BLaER1 (cell line): Measurements from ENCODE around the gene B9D2.
A peak's percentile ranks its signal among the peaks of the same experiment; 100 is the strongest.

Source experiments
- H3K27ac ChIP-seq: shearing (Covaris generic); formaldehyde crosslinking; 2 replicates; pipeline ENCODE4 v1.8.1; 2022
- H3K27me3 ChIP-seq: shearing (Covaris generic); formaldehyde crosslinking; 2 replicates; pipeline ENCODE4 v1.8.1; 2022
- H3K36me3 ChIP-seq: shearing (Covaris generic); formaldehyde crosslinking; 2 replicates; pipeline ENCODE4 v1.8.1; 2022
- H3K4me1 ChIP-seq: shearing (Covaris generic); formaldehyde crosslinking; 2 replicates; pipeline ENCODE4 v1.8.1; 2022
- H3K4me2 ChIP-seq: shearing (Covaris generic); formaldehyde crosslinking; 2 replicates; pipeline ENCODE4 v1.8.1; 2022
- H3K4me3 ChIP-seq: shearing (Covaris generic); formaldehyde crosslinking; 2 replicates; pipeline ENCODE4 v1.8.1; 2022
- H3K9ac ChIP-seq: shearing (Covaris generic); formaldehyde crosslinking; 2 replicates; pipeline ENCODE4 v1.8.1; 2022
- H3K9me3 ChIP-seq: shearing (Covaris generic); formaldehyde crosslinking; 2 replicates; pipeline ENCODE4 v1.8.1; 2022
- H4K20me1 ChIP-seq: shearing (Covaris generic); formaldehyde crosslinking; 2 replicates; pipeline ENCODE4 v1.8.1; 2022
- Cebpa-rat ChIP-seq: shearing (Covaris generic); IDR thresholded peaks from 2 replicates; pipeline ENCODE4 v1.8.1; 2022

The B9D2 gene

DNA sequence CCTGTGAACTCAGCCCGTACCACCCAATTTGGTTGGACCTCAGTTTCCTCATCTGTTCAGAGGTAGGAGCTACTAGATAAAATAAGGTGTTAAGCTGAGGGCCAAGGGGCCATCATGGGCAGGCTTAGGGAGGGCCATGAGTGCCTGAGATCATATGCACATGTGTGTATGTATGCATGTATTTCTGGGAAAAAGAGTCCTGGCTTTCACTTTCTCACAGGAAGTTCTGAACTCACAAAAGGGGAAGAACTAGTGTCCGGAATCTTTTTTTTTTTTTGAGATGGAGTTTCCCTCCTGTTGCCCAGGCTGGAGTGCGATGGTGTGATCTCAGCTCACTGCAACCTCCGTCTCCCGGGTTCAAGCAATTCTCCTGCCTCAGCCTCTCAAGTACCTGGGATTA lies 29.2 kb downstream of the B9D2 start:
- no peaks in the 10 kb centered on the region for H3K27me3 ChIP-seq
- H3K27ac ChIP-seq: no peak overlapping the region
- no peak overlapping the region for H3K4me3 ChIP-seq
- peaks cover 18% of the 10 kb centered on the region for H3K4me1 ChIP-seq
- peak overlapping the region; percentile 34; the same call in 1 of the 2 replicates for H3K9ac ChIP-seq
- peaks cover 97% of the 10 kb centered on the region for H3K36me3 ChIP-seq
- no peaks in the 10 kb centered on the region for H3K9me3 ChIP-seq
- H3K4me2 ChIP-seq: peak overlapping the region; percentile 39; the same call in 1 of the 2 replicates
- H4K20me1 ChIP-seq: peaks cover 16% of the 10 kb centered on the region; the same call in 1 of the 2 replicates
- TF ChIP-seq Cebpa-rat: no peak

DNA sequence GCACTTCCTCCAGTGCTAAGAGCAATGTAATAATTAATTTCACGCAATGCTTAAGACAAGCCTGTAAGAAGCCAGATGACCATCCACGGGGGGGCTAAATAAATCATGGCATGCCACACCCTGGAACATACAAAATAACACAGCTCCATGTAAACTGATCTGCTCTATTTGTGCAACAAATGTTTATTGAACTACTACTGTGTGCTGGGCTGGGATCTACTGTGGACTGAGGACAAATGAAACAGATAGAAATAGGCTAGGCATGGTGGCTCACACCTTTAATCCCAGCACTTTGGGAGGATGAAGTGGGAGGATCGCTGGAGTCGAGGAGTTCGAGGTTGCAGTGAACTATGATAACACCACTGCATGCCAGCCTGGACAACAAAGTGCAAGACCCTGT lies 31.5 kb downstream of the B9D2 start:
- H3K36me3 ChIP-seq: peaks cover 76% of the 10 kb centered on the region

DNA sequence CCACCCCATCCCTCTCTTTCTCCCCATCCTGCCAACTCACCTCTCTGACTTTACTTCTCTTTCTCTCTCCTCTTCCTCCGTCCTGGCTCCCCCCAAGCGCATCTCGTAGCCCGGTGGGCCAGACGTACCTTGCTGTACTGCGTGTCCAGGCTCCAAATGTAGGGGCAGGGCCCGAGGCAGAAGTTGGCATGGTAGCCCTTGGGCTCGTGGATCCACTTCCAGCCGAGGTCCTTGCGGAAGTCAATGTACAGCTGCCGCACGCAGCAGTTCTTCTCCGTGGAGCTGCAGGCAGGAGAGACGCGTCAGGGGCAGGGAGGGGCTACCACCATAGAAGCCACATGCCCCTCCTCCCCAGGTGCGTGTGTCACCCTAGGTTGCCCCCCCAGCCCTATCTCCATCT lies 31.9 kb downstream of the B9D2 start:
- peaks cover 71% of the 10 kb centered on the region for H3K36me3 ChIP-seq
- no peak overlapping the region for H3K4me3 ChIP-seq

More for the DNA sequence above, 31.5 kb downstream of the B9D2 start:
- no peaks in the 10 kb centered on the region for H3K9me3 ChIP-seq
- H3K9ac ChIP-seq: no peak overlapping the region
- peaks cover 38% of the 10 kb centered on the region for H4K20me1 ChIP-seq
- no peak for TF ChIP-seq Cebpa-rat
- H3K4me1 ChIP-seq: peaks cover 41% of the 10 kb centered on the region
- H3K4me3 ChIP-seq: no peak overlapping the region
- no peaks in the 10 kb centered on the region for H3K27me3 ChIP-seq
- H3K4me2 ChIP-seq: no peak overlapping the region
- no peak overlapping the region for H3K27ac ChIP-seq

DNA sequence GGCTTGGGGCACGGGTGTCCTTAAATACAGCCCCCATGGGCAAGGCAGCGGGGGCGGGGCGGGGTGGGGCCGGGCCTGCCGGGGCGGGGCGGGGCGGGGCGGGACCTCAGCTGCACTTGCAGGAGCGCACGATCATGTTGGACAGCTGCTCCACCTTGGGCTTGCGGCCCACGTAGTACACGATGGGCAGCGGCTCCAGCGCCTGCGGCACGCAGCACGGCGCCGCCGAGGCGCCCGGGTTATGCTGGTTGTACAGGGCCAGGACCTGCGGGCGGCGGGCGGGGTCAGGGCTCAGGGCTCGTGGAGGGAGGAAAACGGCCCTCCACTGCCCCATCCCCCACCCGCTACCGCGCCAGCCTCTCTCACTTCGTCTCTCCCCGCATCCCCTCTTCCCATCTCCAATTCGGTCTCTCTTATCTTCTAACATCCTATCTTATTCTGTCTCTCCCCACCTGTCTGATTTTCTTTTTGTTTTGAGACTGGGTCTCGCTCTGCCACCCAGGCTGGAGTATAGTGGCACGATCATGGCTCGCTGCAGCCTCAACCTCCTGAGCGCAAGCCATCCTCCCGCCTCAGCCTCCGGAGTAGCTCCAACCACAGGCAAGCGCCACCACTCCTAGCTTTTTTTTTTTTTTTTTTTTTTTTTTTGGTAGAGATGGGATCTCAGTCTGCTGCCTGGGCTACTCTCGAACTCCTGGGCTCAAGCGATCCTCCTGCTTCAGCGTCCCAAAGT lies 32.8 kb downstream of the B9D2 start:
- no peak overlapping the region for H3K9ac ChIP-seq
- no peak overlapping the region for H3K4me3 ChIP-seq
- no peaks in the 10 kb centered on the region for H3K27me3 ChIP-seq
- no peaks in the 10 kb centered on the region for H3K9me3 ChIP-seq
- H3K27ac ChIP-seq: no peak overlapping the region
- peaks cover 55% of the 10 kb centered on the region for H3K4me1 ChIP-seq
- no peak overlapping the region for H3K4me2 ChIP-seq
- peaks cover 62% of the 10 kb centered on the region for H3K36me3 ChIP-seq
- TF ChIP-seq Cebpa-rat: no peak
- peaks cover 52% of the 10 kb centered on the region for H4K20me1 ChIP-seq

More for the DNA sequence above, 31.9 kb downstream of the B9D2 start:
- Histone ChIP-seq H4K20me1 (peaks cover 43% of the 10 kb centered on the region), H3K4me1 (peaks cover 46% of the 10 kb centered on the region), H3K9me3 (no peaks in the 10 kb centered on the region), H3K27ac (no peak overlapping the region), H3K9ac (no peak overlapping the region), H3K27me3 (no peaks in the 10 kb centered on the region), H3K4me2 (no peak overlapping the region)
- no peak for TF ChIP-seq Cebpa-rat

DNA sequence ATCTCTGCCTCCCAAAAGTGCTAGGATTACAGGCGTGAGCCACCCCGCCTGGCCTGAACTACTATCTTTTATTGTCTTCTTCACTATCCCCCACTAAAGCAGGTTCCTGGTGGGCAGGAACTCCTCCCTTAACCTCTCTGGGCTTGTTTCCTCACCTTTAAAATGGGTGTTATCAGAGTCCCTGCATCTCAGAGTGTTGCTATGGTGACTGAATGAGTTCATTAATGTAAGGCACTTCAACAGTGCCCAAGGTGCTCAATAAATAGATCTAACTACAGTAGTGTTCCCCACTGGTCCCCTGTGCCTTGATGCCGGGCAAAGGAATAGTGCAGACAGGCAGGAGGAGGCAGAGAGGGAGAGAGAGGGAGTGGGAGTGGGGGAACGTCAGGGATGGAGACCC lies 33.5 kb downstream of the B9D2 start:
- H4K20me1 ChIP-seq: peaks cover 55% of the 10 kb centered on the region
- no peak overlapping the region for H3K4me2 ChIP-seq
- H3K9me3 ChIP-seq: no peaks in the 10 kb centered on the region
- TF ChIP-seq Cebpa-rat: no peak
- H3K36me3 ChIP-seq: peaks cover 56% of the 10 kb centered on the region
- H3K4me1 ChIP-seq: peaks cover 56% of the 10 kb centered on the region
- H3K27ac ChIP-seq: no peak overlapping the region
- no peaks in the 10 kb centered on the region for H3K27me3 ChIP-seq
- no peak overlapping the region for H3K9ac ChIP-seq
- H3K4me3 ChIP-seq: no peak overlapping the region

DNA sequence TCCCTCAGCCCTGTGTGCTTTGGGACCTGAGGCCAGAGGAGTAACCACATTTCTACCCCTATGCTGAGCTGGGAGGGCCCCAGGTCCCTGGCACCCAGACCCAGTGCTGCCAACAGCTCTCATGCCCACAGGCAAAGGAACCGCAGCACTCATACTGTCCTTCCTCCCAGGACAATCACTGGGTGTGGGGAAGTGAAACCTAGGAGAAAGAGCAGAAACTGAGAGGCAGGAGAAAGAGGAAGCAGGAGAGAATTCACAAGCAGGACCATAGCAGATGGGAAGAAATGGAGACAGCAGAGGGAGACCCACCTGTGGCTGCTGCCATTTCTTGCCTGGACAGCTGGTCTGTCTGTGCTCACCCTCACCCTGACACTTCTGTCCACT lies 35.1 kb downstream of the B9D2 start:
- Histone ChIP-seq H3K4me3 (no peak overlapping the region), H3K27ac (no peak overlapping the region), H3K4me2 (peak overlapping the region; percentile 98)

DNA sequence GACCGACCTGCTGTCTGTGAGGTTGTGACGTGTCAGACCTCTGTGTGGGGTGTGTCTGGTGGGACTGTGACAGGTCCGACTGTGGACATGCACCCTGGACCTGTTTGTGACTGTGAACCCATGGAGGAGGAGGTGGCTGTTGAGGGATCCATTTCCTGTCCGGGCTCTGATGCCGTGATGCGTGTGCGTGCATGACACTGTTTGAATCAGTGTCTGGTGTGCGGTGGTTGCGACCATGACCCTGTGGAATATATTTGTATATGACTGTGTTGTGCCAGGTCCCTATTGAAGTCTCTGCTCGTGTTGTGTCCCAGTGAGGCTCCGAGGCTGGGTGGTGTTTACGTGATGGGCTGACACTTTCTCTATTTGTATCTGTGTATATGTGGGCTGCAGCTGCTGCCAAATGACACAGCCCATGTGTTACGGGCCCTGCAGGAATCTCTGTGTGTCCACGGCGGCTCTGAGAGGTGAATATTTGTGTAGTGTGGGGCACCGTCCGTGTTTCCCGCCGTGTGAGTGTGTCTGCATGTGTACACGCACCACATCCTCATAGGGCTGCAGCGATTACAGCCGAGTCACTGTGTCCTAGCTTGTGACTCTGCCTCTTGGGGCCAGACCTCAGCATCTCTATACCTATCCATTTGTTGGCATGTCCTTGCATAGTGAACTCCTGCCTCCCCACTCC lies 35.6 kb downstream of the B9D2 start:
- Histone ChIP-seq H3K9ac (peak overlapping the region; percentile 71), H3K4me2 (peak overlapping the region; percentile 98), H3K27ac (peak overlapping the region; percentile 80; the same call in 1 of the 2 replicates), H4K20me1 (peaks cover 71% of the 10 kb centered on the region), H3K4me1 (peaks cover 66% of the 10 kb centered on the region), H3K36me3 (peaks cover 41% of the 10 kb centered on the region), H3K4me3 (peak overlapping the region; percentile 55), H3K9me3 (no peaks in the 10 kb centered on the region), H3K27me3 (no peaks in the 10 kb centered on the region)
- TF ChIP-seq Cebpa-rat: no peak

More for the DNA sequence above, 35.1 kb downstream of the B9D2 start:
- Histone ChIP-seq H4K20me1 (peaks cover 65% of the 10 kb centered on the region), H3K36me3 (peaks cover 46% of the 10 kb centered on the region), H3K9me3 (no peaks in the 10 kb centered on the region), H3K4me1 (peaks cover 61% of the 10 kb centered on the region), H3K9ac (peak overlapping the region; percentile 45), H3K27me3 (no peaks in the 10 kb centered on the region)
- TF ChIP-seq Cebpa-rat: no peak

DNA sequence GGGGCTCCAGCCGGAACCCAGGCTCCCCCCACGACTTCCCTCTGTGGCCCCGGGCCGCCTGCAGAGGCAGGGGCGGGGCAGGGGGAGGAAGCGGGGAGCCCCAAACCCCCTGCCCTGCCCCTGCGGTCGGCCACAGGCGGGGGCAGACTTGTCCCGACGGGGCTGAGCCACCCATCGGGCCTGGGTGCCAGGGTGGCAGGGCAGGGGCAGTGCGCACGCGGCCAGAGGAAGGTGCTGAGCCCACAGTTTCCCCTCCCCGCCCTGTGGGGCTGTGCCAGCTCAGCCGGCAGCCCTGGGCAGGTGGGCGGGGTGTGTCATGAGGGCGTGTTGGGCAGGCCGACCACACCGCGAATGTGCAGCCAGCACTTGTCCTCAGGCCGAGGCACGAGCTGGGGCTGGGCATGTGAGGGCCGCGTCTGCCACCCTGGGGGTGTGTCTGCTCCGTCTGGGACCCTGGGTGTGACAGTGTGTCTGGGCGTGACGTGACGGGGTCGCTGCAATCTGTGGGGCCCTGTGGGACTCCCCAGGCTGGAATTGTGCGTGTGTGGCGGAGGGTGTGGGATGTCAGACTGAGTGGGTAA lies 36.3 kb downstream of the B9D2 start:
- H3K9me3 ChIP-seq: no peaks in the 10 kb centered on the region
- TF ChIP-seq Cebpa-rat: no peak
- H3K27me3 ChIP-seq: no peaks in the 10 kb centered on the region
- peak overlapping the region; percentile 71; the same call in 1 of the 2 replicates for H3K9ac ChIP-seq
- H3K36me3 ChIP-seq: peaks cover 39% of the 10 kb centered on the region
- peak overlapping the region; percentile 80 for H3K27ac ChIP-seq
- peak overlapping the region; percentile 55 for H3K4me3 ChIP-seq
- peaks cover 73% of the 10 kb centered on the region for H3K4me1 ChIP-seq
- H3K4me2 ChIP-seq: peak overlapping the region; percentile 98
- H4K20me1 ChIP-seq: peaks cover 77% of the 10 kb centered on the region

DNA sequence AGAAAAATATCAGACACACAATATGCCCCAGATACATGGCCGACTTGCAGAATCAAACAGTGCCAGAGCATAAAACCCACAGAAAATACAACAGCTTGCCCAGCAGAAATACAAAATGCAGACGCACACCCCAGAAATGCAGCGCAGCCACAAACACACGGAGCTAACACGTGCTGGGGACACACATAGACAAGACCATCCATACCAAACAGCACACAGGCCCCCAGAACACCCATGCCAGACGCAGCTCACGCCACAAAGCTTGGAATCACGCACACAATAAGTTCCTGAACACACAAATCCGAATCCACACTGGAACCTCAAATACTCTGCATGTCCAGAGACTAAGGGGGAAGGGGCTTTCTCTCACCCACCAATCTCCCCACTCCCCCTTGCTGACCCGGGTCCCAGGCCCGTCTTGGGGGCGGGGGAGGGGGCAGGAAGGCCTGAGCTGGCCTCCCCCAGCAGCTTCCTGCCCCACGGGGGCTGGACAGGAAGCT lies 36.8 kb downstream of the B9D2 start:
- Histone ChIP-seq H3K27ac (peak overlapping the region; percentile 80), H3K27me3 (no peaks in the 10 kb centered on the region), H3K4me1 (peaks cover 78% of the 10 kb centered on the region), H3K9me3 (no peaks in the 10 kb centered on the region), H3K9ac (peak overlapping the region; percentile 71), H3K36me3 (peaks cover 39% of the 10 kb centered on the region), H3K4me2 (peak overlapping the region; percentile 98), H3K4me3 (peak overlapping the region; percentile 55), H4K20me1 (peaks cover 77% of the 10 kb centered on the region)
- TF ChIP-seq Cebpa-rat: no peak
